Right kidney (tissue), 1 donor: ENCODE data around the gene SPTBN1.
A peak's percentile ranks its signal among the peaks of the same experiment; 100 is the strongest.

Experiments used
- DNase-seq: peaks from one replicate; pipeline ENCODE4 v3.0.0-alpha.2; 2016

Gene SPTBN1

DNA sequence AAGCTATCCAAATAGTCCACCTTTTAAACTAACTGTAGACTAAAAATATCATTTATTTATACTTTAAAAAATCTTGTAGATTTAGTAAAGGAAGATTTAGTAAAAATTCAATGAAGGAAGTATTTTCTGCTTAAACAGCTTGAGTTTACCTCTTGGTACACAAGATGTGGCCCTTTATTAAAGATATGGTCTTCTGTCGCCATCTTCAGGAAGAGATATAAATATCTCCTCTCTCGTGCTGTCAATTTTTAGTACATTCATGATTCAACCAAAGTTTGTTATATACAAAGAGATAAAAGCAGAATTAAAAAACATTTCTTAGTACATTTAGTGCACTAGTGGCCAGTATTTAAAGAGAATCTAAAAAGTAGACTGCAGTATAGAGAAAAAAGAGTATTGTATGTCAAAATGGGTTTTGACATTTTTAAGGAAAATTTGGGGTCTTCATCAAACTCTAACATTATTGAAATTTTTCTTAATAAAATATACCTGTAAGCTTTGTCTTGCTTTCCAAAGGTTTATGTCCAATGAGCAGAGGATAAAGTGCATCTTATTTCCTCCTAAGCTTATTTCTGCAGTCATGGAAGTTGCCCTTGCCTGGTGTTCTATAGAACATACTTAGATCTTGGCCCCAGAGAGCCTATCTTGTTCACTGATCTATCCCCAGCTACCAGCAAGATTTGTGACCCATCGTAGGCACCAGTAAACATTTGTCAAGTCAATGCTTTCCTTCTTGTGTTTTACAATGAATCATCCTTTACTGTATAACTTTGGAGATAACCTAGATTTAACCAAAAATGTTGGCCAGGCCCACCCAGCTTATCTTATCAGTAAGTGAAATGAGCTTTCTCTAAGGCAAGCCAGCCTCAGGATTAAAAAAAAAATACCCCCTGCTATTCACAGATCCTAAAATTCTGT, 248.8 kb downstream of the SPTBN1 start:
- no peak for DNase-seq

DNA sequence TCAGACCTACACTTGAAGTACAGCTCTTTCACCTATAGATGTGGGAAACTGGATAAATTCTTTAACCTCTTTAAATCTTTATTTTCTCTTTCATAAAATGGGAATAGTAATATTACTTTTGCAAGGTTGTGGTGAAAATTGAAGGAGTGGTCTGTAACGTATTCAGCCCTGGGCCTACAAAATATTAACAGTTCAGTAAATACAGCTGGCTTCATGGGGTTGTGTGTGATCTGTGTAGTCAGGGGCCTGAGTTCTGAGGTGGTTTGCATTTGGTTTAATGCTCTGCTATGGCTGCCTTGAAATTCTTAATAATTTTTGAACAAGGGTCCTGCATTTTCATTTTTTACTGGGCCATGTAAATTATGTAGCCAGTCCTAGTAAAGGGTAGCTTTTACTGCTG, 250.5 kb downstream of the SPTBN1 start:
- no peak for DNase-seq

DNA sequence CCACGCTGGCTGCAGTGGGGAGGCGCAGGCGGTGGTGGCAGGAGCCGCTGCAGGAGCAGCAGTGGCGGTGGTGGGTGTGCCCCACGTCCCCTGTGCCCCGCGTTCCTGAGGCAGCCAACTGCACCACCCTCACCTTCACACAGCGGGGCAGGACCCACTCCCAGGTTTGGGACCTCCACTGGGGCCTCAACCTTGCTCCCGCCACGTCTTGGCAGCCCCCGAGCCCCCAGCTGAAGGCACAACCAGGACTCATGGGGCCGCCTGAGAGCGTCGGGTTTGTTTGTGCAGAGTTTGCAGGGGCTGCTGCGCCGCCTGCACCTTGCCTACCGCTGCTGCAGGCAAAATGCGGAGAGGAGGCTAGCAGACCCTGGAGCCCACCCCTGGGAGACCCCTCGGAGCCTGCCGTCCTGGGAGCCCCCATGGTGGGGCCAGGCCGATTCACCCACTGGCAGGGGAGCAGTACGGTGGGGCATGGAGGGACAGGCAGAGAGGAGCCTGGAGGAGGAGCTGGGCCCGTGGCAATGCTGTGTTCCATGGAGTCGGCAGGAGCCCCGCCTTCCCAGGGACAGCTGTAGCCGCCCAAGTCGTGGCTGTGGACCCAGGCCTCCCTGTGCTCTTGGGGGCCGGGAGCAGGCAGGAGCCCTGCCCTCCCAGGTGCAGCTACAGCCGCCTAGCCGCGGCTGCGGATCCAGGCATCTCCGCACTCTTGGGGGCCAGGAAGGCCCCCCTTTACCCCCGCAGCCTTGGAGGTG, 252.6 kb downstream of the SPTBN1 start:
- DNase-seq = peak; percentile 88

GRCh38 chr2:54709336-54709809, 253.2 kb downstream of the SPTBN1 start:
- DNase-seq = peak; percentile 85

- DNase-seq = no peak
These were observed 254.1 kb downstream of the SPTBN1 start for GRCh38 chr2:54710216-54710615.

DNA sequence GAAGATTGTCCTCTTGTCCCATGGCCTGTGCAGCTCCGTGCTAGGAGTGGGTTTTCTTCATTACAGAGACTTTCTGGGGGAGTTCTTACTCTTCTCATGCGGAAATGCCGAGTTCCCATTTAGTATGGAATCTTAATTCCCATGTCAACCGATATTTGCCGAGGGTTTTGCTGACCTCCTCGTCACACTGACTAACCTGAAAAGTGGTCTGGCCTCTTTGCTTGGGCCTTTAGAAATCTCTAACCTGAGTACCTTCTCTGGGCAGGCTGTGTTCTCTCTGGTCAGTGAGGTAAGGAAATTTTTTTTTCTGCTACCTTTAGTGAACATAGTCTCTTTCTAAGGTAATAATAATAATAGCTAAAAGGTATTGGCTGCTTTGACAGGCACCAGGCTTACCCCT, 256.4 kb downstream of the SPTBN1 start:
- no peak for DNase-seq

GRCh38 chr2:54714996-54715395, 258.9 kb downstream of the SPTBN1 start:
- no peak for DNase-seq

- no peak for DNase-seq
These were observed 260.2 kb downstream of the SPTBN1 start for GRCh38 chr2:54716375-54716774.

DNA sequence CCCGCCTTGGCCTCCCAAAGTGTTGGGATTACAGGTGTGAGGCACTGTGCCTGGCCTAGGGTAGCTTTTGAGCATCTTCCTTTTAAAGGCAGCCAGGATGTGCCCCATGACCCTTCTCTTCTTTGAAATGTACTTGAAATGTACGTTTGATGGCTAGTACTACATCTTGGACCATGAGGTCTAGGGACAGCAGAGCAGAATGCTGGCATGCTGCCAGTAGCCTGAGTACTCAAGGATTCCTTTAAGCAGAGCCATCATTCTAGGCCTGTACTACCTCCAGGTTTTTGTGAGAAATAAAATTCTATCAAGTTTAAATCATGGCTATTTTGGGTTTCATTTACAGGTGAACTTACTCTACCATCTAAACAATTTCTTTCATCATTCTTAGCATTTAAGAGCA, 264.4 kb downstream of the SPTBN1 start:
- no peak for DNase-seq
